ENCODE measurements around the gene YIF1A. TPM values are rescaled to one million over a fixed set of nuclear protein-coding genes. Genes with fewer than 3 reads are reported as not detected.
"Not testable (repeated sequence)": the region's sequence is repeated elsewhere in the genome, so short reads cannot be mapped to it uniquely, and the experiment has no call there.

The YIF1A gene
- total RNA-seq, 1 donor from 2014 or later: 123 TPM

DNA sequence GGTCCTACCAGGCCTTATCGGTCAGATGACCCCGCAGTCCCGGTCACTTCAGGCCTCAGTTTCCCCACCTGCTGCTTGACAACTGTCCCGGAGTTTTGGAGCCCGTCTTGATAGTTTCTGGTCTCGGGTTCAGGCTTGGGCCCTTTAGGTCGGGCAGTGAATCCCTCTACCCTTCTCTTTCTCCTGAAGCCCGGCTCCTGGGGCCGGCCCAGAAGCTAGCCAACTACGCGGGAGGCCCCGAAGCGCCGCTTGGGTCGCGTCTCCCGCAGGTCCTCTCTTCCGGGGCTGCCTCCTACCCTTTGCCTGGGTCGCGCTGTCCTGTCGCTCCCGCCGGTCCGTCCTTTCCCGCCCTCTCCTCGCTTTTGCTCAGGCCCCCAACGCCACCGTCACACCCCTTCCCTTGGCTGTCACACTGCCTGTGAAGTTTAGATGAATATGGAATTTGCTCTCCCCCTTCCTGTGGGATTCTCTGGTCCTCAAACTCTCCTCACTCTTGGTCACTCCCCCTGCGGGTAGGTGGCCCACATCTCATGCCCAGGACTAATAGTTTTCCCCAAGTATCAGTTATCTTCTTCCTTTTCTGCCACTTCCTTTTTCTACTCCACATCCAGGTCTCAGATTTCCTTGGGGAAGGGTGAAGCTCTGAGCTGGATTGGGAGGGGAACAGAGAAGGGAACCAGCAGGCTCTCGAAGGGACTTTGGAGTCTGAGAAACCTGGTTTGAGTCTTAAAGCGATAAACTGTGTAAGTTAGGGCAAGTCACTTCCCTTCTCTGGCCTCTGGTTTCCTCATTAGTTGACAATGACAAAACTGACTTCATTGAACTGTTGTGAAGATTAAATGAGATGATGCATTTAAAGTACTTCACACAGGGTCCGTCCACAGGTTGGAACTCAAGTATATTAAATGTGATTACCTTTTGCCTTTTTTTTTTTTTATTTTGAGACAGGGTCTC, 19.7 kb downstream of the YIF1A start:
- peak in 1 of 2 donors; percentile 22 for DNase-seq (ENCODE audit: low read depth in 2 of 2)

- peak; percentile 98 to 99 for DNase-seq (ENCODE audit: low read depth in 2 of 2)
Observed at GRCh38 chr11:66268244-66268951, 20.5 kb downstream of the YIF1A start, which contains the start of gene RAB1B. Gene RAB1B, plus strand, starts transcription at chr11:66268639. Its CDS starts 41 bp downstream, at chr11:66268680.

DNA sequence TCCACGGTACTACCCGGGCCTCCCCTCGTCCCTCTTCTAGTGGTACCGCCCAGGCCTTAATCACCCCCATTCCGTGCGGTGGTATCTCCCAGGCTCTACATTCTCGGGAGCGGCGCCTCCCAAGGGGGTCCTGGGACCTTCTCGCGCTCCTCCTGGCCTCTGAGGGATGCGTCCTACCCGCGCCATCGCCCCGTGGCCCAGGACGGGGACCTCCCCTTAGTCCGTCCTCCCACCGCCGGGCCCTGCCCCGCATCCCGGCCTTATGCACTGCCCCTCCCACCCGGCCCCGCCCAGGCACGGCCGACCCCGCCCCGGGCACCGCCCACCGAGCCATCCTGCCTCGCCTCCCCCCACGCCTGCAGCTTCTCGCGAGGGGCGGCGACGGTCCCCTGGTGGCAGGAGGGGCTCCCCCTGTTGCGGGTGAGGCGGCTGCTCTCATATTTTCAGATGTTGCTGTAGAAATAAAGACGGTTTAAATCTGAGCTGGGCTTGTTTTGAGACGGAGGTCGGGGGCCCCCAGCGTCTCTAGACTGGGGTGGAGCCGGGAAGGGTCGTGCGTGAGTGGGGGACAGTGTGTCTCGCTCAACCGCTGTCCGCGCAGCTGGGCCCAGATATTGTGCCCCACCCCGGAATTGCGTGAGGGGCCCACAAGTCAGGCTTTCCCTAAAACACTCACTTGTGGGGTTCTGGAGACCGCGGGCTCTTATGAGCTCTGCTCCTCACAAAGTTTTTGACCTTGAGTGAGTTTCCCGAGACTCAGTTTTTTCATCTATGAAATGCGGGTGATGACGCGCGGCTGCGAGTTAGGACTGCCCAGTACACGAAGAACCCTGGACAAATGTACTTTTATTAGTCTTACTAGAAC, 21.3 kb downstream of the YIF1A start:
- peak; percentile 71 to 92 for DNase-seq (ENCODE audit: low read depth in 2 of 2)

DNA sequence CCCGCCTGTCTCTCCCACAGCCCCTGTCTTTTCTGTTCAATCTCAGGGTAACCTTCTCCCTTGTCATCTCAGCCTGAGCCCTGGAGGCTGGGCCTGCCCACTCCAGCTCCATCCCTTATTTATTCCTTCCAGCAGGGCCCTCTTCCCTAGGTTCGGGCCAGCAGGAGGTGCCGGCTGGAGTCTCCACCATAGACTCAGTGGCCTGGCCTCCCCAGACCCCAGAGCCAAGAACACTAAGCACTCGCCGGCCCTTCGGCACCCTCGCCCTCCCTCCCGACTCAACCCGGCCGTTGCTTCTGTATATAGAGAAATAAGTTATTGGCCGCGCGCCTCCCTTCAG, 21.9 kb downstream of the YIF1A start:
- no peak for DNase-seq (ENCODE audit: low read depth in 2 of 2)

GRCh38 chr11:66266378-66267038, 22.4 kb downstream of the YIF1A start:
- DNase-seq (ENCODE audit: low read depth in 2 of 2): no peak

GRCh38 chr11:66265531-66266377, 23.2 kb downstream of the YIF1A start:
- no peak for DNase-seq (ENCODE audit: low read depth in 2 of 2)

DNA sequence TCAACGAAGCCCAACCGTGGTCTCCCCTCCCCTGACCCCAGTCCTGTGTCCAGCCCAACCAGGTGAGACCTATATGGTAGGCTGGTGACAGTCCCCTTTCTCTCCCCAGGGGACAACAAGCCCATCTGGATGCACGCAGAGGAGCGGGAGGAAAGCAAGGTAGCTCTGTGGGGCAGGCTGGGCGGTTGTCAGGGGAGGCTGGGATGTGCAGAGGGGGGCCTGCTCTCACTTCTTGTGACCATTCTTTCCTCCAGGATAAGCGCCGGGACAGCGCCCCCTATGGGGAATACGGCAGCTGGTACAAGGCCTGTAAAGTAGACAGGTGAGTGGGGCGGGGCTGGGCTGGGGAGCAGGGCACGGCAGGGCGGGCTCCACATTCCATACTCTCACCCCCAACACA, 24.0 kb downstream of the YIF1A start:
- DNase-seq (ENCODE audit: low read depth in 2 of 2): peak in 1 of 2 donors; percentile 25

GRCh38 chr11:66264383-66264782, 24.6 kb downstream of the YIF1A start:
- DNase-seq (ENCODE audit: low read depth in 2 of 2): no peak

DNA sequence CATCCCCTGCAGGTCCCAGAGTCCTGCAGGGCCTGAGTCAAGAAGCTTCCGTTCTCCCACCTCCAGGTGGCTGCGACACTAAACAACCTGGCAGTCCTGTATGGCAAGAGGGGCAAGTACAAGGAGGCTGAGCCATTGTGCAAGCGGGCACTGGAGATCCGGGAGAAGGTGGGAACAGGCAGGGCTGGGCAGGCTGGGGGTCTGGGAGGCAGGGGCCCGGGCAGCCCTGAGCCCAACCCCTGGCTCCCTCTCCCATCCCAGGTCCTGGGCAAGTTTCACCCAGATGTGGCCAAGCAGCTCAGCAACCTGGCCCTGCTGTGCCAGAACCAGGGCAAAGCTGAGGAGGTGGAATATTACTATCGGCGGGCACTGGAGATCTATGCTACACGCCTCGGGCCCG, 25.2 kb downstream of the YIF1A start:
- DNase-seq (ENCODE audit: low read depth in 2 of 2): no peak

DNA sequence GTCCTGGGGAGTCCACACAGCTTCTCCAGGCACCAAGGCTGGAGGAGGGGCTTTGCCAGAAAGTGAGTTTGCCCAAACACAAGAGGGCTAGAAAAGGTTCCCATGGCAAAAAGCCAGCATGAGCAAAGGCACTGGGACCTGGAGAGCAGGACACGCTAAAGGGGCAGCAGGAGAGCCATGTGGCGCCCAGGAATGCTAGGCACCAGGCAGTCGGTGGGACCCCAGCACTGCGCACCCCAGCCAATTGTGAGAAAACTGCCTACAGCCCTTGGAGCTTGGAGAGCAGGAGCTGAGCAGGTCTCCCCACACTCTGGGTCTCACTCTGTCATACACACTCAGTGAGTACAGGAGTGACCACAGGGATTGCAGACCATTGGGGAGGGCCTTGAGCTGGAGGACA, 25.7 kb downstream of the YIF1A start:
- DNase-seq (ENCODE audit: low read depth in 2 of 2): no peak

DNA sequence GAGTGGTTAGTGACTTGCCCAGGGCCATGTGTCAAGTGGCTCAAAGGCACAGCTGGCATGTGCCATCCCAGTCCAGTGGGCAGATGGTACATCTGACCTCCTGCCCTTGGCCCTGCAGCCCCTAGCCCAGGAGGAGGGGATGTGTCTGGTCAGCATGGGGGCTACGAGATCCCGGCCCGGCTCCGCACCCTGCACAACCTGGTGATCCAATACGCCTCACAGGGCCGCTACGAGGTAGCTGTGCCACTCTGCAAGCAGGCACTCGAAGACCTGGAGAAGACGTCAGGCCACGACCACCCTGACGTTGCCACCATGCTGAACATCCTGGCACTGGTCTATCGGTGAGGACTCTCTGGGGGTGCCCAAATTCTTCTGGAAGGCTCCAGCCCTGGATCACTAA, 26.2 kb downstream of the YIF1A start:
- DNase-seq (ENCODE audit: low read depth in 2 of 2): no peak

DNA sequence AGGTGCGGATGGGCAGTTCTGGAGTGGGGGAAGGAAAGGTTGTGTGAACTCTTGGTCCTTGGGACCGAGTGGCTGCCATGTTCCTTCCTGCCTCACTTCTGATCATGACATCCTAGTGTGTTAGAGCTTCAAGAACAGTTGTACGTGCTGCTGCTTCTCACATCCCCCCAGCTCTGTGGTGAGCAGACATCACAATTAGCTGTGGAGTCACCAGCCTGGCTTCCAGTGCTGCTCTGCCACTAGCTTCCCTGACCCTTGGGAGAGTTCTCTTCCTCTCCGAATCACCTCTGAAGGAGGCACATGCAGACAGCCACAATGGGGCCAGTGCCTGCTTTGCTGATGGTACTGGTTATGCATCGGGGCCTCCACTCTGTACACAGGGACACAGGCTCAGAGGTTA, 26.8 kb downstream of the YIF1A start:
- no peak for DNase-seq (ENCODE audit: low read depth in 2 of 2)

GRCh38 chr11:66261578-66261977, 27.4 kb downstream of the YIF1A start:
- DNase-seq (ENCODE audit: low read depth in 2 of 2): no peak

DNA sequence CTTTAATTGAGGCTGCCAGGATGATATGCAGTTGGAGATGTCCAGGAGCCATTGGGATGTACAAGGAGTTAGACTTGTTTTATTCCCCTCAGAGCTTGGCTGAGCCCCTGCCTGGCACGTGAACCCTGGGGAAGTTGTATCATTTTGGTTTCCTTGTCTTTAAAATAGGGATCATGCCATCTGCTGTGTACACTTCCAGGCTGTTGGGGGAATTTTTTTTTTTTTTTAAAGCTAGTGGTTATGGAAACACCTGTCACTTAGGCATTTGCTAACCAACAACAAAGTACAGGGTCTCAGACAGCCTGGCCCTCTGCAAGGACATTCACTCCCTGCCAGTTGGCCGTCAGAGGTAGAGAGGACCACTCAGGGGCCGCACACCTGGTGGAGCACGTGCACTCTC, 29.0 kb downstream of the YIF1A start:
- no peak for DNase-seq (ENCODE audit: low read depth in 2 of 2)

- DNase-seq (ENCODE audit: low read depth in 2 of 2): no peak
Observed at GRCh38 chr11:66259225-66259624, 29.7 kb downstream of the YIF1A start.

DNA sequence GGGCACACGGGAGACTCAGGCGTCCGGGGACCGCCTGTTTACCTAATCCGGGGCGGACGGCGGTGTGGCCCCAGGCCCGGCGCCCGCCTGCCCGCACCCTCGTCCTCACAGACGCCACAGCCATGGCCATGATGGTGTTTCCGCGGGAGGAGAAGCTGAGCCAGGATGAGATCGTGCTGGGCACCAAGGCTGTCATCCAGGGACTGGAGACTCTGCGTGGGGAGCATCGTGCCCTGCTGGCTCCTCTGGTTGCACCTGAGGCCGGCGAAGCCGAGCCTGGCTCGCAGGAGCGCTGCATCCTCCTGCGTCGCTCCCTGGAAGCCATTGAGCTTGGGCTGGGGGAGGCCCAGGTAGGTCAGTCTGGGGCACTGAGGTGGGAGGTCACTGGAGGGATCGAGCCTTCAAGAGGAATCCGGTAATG, 30.5 kb downstream of the YIF1A start:
- DNase-seq (ENCODE audit: low read depth in 2 of 2): no peak

GRCh38 chr11:66253081-66253480, 35.9 kb downstream of the YIF1A start:
- DNase-seq (ENCODE audit: low read depth in 2 of 2): not testable (repeated sequence)

- DNase-seq (ENCODE audit: low read depth in 2 of 2): no peak
Observed at GRCh38 chr11:66251809-66252208, 37.1 kb downstream of the YIF1A start.

GRCh38 chr11:66248903-66249302, 40.0 kb downstream of the YIF1A start:
- DNase-seq (ENCODE audit: low read depth in 2 of 2): no peak

GRCh38 chr11:66247801-66248200, 41.1 kb downstream of the YIF1A start:
- DNase-seq (ENCODE audit: low read depth in 2 of 2): no peak
